H9 (cell line): ENCODE measurements around the gene ANKRD55. TPM values are rescaled to one million over a fixed set of nuclear protein-coding genes. Genes with fewer than 3 reads are reported as not detected.
"Not testable (repeated sequence)": the region's sequence is repeated elsewhere in the genome, so short reads cannot be mapped to it uniquely, and the experiment has no call there.

Experiments
- DNase-seq: peaks from one replicate; pipeline ENCODE4 v3.0.0-alpha.2; 2017
- H2AFZ ChIP-seq: one replicate; pipeline ENCODE4 v1.6.1; 2013; ENCODE audit warnings: mild to moderate bottlenecking, low read length, control low read depth, moderate library complexity
- H2AK5ac ChIP-seq: 2 replicates; pipeline ENCODE4 v1.6.1; 2013; ENCODE audit warnings: low read length, control low read depth, mixed read lengths; ENCODE audit not compliant: insufficient read length
- H2BK120ac ChIP-seq: one replicate; pipeline ENCODE4 v1.6.1; 2013; ENCODE audit warnings: low read depth, mild to moderate bottlenecking, low read length, control low read depth, inconsistent platforms; ENCODE audit not compliant: poor library complexity, severe bottlenecking
- H2BK12ac ChIP-seq: 2 replicates; pipeline ENCODE4 v1.6.1; 2013; ENCODE audit warnings: low read length, control low read depth, mixed read lengths, low read depth; ENCODE audit not compliant: insufficient read length
- H2BK15ac ChIP-seq: 2 replicates; pipeline ENCODE4 v1.6.1; 2013; ENCODE audit warnings: low read depth, low read length, control low read depth
- H2BK20ac ChIP-seq: one replicate; pipeline ENCODE4 v1.6.1; 2013; ENCODE audit warnings: low read depth, mild to moderate bottlenecking, low read length, control low read depth, inconsistent platforms; ENCODE audit not compliant: poor library complexity, severe bottlenecking
- H2BK5ac ChIP-seq: 2 replicates; pipeline ENCODE4 v1.6.1; 2013; ENCODE audit warnings: low read length, control low read depth, mixed read lengths; ENCODE audit not compliant: insufficient read length
- H3K14ac ChIP-seq: 2 replicates; pipeline ENCODE4 v1.6.1; 2013; ENCODE audit warnings: low read length, control low read depth; ENCODE audit not compliant: insufficient read depth
- H3K18ac ChIP-seq: 2 replicates; pipeline ENCODE4 v1.6.1; 2013; ENCODE audit warnings: low read depth, mild to moderate bottlenecking, mixed read lengths, low read length, control low read depth; ENCODE audit not compliant: insufficient read length
- H3K23ac ChIP-seq: 2 replicates; pipeline ENCODE4 v1.6.1; 2013; ENCODE audit warnings: low read length, control low read depth, mixed read lengths, low read depth; ENCODE audit not compliant: insufficient read length
- H3K23me2 ChIP-seq: 2 replicates; pipeline ENCODE4 v1.6.1; 2013; ENCODE audit warnings: low read depth, mild to moderate bottlenecking, mixed read lengths, low read length, control low read depth; ENCODE audit not compliant: insufficient read length, poor library complexity, severe bottlenecking
- H3K27ac ChIP-seq: 2 replicates; pipeline ENCODE4 v1.5.1; 2013; ENCODE audit warnings: low read length, control low read depth, mixed read lengths, low read depth; ENCODE audit not compliant: insufficient read length
- H3K27me3 ChIP-seq: 2 replicates; pipeline ENCODE4 v1.6.1; 2013; ENCODE audit warnings: low read length, control low read depth, inconsistent platforms; ENCODE audit not compliant: insufficient read depth
- H3K4ac ChIP-seq: 2 replicates; pipeline ENCODE4 v1.6.1; 2013; ENCODE audit warnings: low read depth, mild to moderate bottlenecking, control low read depth, inconsistent platforms, low read length, moderate library complexity
- H3K4me1 ChIP-seq: 2 replicates; pipeline ENCODE4 v1.6.1; 2013; ENCODE audit warnings: low read length, control low read depth, inconsistent platforms; ENCODE audit not compliant: insufficient read depth
- H3K4me2 ChIP-seq: 2 replicates; pipeline ENCODE4 v1.6.1; 2013; ENCODE audit warnings: low read length, control low read depth, mixed read lengths; ENCODE audit not compliant: insufficient read length, insufficient read depth
- H3K56ac ChIP-seq: 2 replicates; pipeline ENCODE4 v1.6.1; 2013; ENCODE audit warnings: low read depth, mild to moderate bottlenecking, mixed read lengths, low read length, control low read depth; ENCODE audit not compliant: insufficient read length
- H3K79me1 ChIP-seq: 2 replicates; pipeline ENCODE4 v1.6.1; 2013; ENCODE audit warnings: low read depth, mild to moderate bottlenecking, moderate library complexity, low read length, control low read depth, inconsistent platforms; ENCODE audit not compliant: insufficient read depth, poor library complexity, severe bottlenecking
- H3K79me2 ChIP-seq: 2 replicates; pipeline ENCODE4 v1.6.1; 2013; ENCODE audit warnings: low read length, control low read depth, inconsistent platforms; ENCODE audit not compliant: insufficient read depth
- H3K9ac ChIP-seq: 2 replicates; pipeline ENCODE4 v1.6.1; 2013; ENCODE audit warnings: low read length, control low read depth, mixed read lengths; ENCODE audit not compliant: insufficient read length; ENCODE audit errors: extremely low read depth
- H3K9me3 ChIP-seq: one replicate; pipeline ENCODE4 v1.6.1; 2013; ENCODE audit warnings: low read depth, low read length, inconsistent platforms; ENCODE audit not compliant: control insufficient read depth
- H3T11ph ChIP-seq: one replicate; pipeline ENCODE4 v1.6.1; 2013; ENCODE audit warnings: mild to moderate bottlenecking, low read length, control low read depth, inconsistent platforms
- H4K20me1 ChIP-seq: one replicate; pipeline ENCODE4 v1.6.1; 2013; ENCODE audit not compliant: control insufficient read depth, insufficient read length, insufficient read depth
- H4K5ac ChIP-seq: 2 replicates; pipeline ENCODE4 v1.6.1; 2013; ENCODE audit warnings: low read depth, mild to moderate bottlenecking, mixed read lengths, low read length, control low read depth; ENCODE audit not compliant: insufficient read length
- H4K8ac ChIP-seq: replicated peaks from 2 replicates; pipeline ENCODE4 v1.6.1; 2013; ENCODE audit warnings: low read length, control low read depth, mixed read lengths, low read depth; ENCODE audit not compliant: insufficient read length
- H4K91ac ChIP-seq: 2 replicates; pipeline ENCODE4 v1.6.1; 2013; ENCODE audit warnings: low read depth, mild to moderate bottlenecking, moderate library complexity, mixed read lengths, low read length, control low read depth; ENCODE audit not compliant: insufficient read length
- H3K27ac Mint-ChIP-seq, 3 experiments: 2 replicates in 2 of 3; 3 replicates in 1 of 3; pipeline ENCODE4 v1.8.0; 2020 to 2021; ENCODE audit warnings: mixed read lengths in 3 of 3, mild to moderate bottlenecking in 1 of 3, moderate library complexity in 1 of 3
- H3K27me3 Mint-ChIP-seq: 2 replicates; pipeline ENCODE4 v1.8.0; 2021; ENCODE audit warnings: low read depth, mild to moderate bottlenecking, moderate library complexity, mixed read lengths
- H3K36me3 Mint-ChIP-seq, 3 experiments: 2 replicates in 2 of 3; 3 replicates in 1 of 3; pipeline ENCODE4 v1.8.0; 2020 to 2021; ENCODE audit warnings: low read depth in 3 of 3, mixed read lengths in 3 of 3; ENCODE audit not compliant: insufficient read depth in 1 of 3
- H3K4me1 Mint-ChIP-seq, 2 experiments: 2 replicates each; pipeline ENCODE4 v1.8.0; 2020; ENCODE audit warnings: mixed read lengths in 2 of 2
- H3K4me3 Mint-ChIP-seq, 2 experiments: 2 replicates in 1 of 2; 3 replicates in 1 of 2; pipeline ENCODE4 v1.8.0; 2020 to 2021; ENCODE audit warnings: mild to moderate bottlenecking in 2 of 2, mixed read lengths in 2 of 2, moderate library complexity in 1 of 2
- H3K9me3 Mint-ChIP-seq, 2 experiments: 2 replicates in 1 of 2; 3 replicates in 1 of 2; pipeline ENCODE4 v1.8.0; 2020; ENCODE audit warnings: mild to moderate bottlenecking in 2 of 2, mixed read lengths in 2 of 2, moderate library complexity in 1 of 2
- WGBS: extraction: QIAGEN DNeasy Blood & Tissue Kit; methylation state at CpG from one replicate; pipeline ENCODE4 v1.1.7; 2013; ENCODE audit warnings: missing lambda C conversion rate, low lambda C conversion rate, mixed read lengths; ENCODE audit not compliant: insufficient read length; ENCODE audit errors: extremely low coverage; 5-methylcytosine and 5-hydroxymethylcytosine counted together
- total RNA-seq: library from RNA; stranded (reverse); gene quantifications from 2 replicates; pipeline ENCODE4 v1.2.1, GENCODE V29; 2021
- TF ChIP-seq, protein P1 (sequence below): fragments of 200-600 bp; sonication (generic); conservative IDR thresholded peaks from 3 replicates; pipeline ENCODE4 v1.8.0; 2021; ENCODE audit warnings: antibody characterized with exemption, mild to moderate bottlenecking

ANKRD55 gene
- total RNA-seq, 1 experiment from 2014 or later = not detected

DNA sequence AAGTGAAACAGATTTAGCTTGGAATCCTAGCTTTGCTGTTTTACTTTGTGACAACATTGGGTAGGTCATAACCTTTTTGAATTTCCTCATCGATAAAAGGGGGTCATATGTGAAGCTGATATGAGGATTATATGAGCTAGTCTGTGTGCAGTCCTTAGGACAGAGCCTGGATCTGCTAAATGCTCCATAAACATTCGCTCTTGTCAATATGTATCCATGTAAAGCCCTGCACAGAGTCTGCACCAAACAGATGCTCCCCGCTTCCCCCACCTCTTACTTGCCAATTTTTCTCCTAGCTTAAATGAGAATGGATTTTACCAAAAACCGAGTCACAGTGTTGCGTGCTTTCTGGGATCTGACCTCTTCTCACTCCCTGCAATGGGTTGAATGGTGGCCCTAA lies 5.4 kb downstream of the ANKRD55 start:
- Histone ChIP-seq H3K23ac (no peak overlapping the region), H3K4me2 (no peak overlapping the region), H3K79me1 (no peaks in the 10 kb centered on the region), H3K9me3 (no peaks in the 10 kb centered on the region), H2BK20ac (no peak overlapping the region), H3K27ac (no peak overlapping the region), H4K20me1 (no peaks in the 10 kb centered on the region), H2BK120ac (no peak overlapping the region), H2AFZ (no peak overlapping the region), H3K27me3 (no peaks in the 10 kb centered on the region), H3K18ac (no peak overlapping the region), H3K9ac (no peak overlapping the region), H3K14ac (no peak overlapping the region), H4K8ac (no peak overlapping the region), H4K91ac (no peak overlapping the region), H3K79me2 (no peaks in the 10 kb centered on the region), H3K4ac (no peak overlapping the region), H4K5ac (no peak overlapping the region), H2BK15ac (no peak overlapping the region), H3K56ac (no peak overlapping the region), H3K23me2 (no peaks in the 10 kb centered on the region), H3T11ph (no peak overlapping the region), H2AK5ac (no peak overlapping the region), H2BK12ac (no peak overlapping the region), H2BK5ac (no peak overlapping the region), H3K4me1 (no peaks in the 10 kb centered on the region)
- peaks cover 0 to 3% (median 0%) of the 10 kb centered on the region in 3 experiments; a peak in 2 of 7 replicates for H3K36me3 Mint-ChIP-seq
- no peaks in the 10 kb centered on the region for H3K27me3 Mint-ChIP-seq
- no peak overlapping the region for H3K27ac Mint-ChIP-seq
- peaks cover 7 to 10% of the 10 kb centered on the region in 2 experiments for H3K9me3 Mint-ChIP-seq
- TF ChIP-seq, protein P1, sequence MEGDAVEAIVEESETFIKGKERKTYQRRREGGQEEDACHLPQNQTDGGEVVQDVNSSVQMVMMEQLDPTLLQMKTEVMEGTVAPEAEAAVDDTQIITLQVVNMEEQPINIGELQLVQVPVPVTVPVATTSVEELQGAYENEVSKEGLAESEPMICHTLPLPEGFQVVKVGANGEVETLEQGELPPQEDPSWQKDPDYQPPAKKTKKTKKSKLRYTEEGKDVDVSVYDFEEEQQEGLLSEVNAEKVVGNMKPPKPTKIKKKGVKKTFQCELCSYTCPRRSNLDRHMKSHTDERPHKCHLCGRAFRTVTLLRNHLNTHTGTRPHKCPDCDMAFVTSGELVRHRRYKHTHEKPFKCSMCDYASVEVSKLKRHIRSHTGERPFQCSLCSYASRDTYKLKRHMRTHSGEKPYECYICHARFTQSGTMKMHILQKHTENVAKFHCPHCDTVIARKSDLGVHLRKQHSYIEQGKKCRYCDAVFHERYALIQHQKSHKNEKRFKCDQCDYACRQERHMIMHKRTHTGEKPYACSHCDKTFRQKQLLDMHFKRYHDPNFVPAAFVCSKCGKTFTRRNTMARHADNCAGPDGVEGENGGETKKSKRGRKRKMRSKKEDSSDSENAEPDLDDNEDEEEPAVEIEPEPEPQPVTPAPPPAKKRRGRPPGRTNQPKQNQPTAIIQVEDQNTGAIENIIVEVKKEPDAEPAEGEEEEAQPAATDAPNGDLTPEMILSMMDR = no peak
- no peak for DNase-seq
- H3K4me3 Mint-ChIP-seq = no peak overlapping the region
- WGBS = no CpG with 5 or more reads among the region's 5 CpGs
- H3K4me1 Mint-ChIP-seq = peaks cover 8 to 11% of the 10 kb centered on the region in 2 experiments; a peak in 3 of 4 replicates

DNA sequence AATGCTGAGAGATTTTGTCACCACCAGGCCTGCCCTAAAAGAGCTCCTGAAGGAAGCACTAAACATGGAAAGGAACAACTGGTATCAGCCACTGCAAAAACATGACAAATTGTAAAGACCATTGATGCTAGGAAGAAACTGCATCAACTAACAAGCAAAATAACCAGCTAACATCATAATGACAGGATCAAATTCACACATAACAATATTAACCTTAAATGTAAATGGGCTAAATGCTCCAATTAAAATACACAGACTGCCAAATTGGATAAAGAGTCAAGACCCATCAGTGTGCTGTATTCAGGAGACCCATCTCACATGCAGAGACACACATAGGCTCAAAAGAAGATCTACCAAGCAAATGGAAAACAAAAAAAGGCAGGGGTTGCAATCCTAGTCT lies 9.8 kb downstream of the ANKRD55 start:
- not testable (repeated sequence) for H3K27ac ChIP-seq, DNase-seq
- H3K9me3 Mint-ChIP-seq = peaks cover 36 to 39% of the 10 kb centered on the region in 2 experiments

More for the DNA sequence above, 9.8 kb downstream of the ANKRD55 start:
- not testable (repeated sequence) for H3K23me2 ChIP-seq, H3K56ac ChIP-seq, H3K27ac Mint-ChIP-seq, H3K27me3 ChIP-seq, H3K79me2 ChIP-seq, H4K5ac ChIP-seq, H3K79me1 ChIP-seq, H3K4ac ChIP-seq, H3K4me1 ChIP-seq, H3K4me2 ChIP-seq, H4K8ac ChIP-seq, H3K4me1 Mint-ChIP-seq, H3T11ph ChIP-seq, H3K4me3 Mint-ChIP-seq, H3K9me3 ChIP-seq, H2AK5ac ChIP-seq, H4K91ac ChIP-seq, H2BK120ac ChIP-seq, H3K18ac ChIP-seq, H3K14ac ChIP-seq, H2AFZ ChIP-seq, H3K27me3 Mint-ChIP-seq, H2BK15ac ChIP-seq, H2BK20ac ChIP-seq, H2BK12ac ChIP-seq, H3K9ac ChIP-seq, H2BK5ac ChIP-seq, H4K20me1 ChIP-seq, H3K23ac ChIP-seq
- H3K36me3 Mint-ChIP-seq = peaks cover 9 to 34% (median 15%) of the 10 kb centered on the region in 3 experiments
